GM06990 (cell line): ENCODE results near the gene IL17B.

Experiments
- DNase-seq: peaks from one replicate; pipeline ENCODE4 v3.0.0-alpha.2; 2011; ENCODE audit not compliant: insufficient read length; ENCODE audit errors: extremely low read depth
- H3K27me3 ChIP-seq: replicated peaks from 2 replicates; pipeline ENCODE4 v1.6.0; 2011; ENCODE audit warnings: low read length; ENCODE audit not compliant: control insufficient read depth, insufficient read depth
- H3K36me3 ChIP-seq: 2 replicates; pipeline ENCODE4 v1.5.1; 2011; ENCODE audit warnings: low read length; ENCODE audit not compliant: control insufficient read depth, insufficient read depth
- H3K4me3 ChIP-seq: replicated peaks from 2 replicates; pipeline ENCODE4 v1.5.1; 2011; ENCODE audit warnings: low read depth, mild to moderate bottlenecking, control low read depth, low read length
- CTCF ChIP-seq: IDR thresholded peaks from 2 replicates; pipeline ENCODE4 v1.5.1; 2011; ENCODE audit warnings: low read length, control low read depth, mild to moderate bottlenecking, inconsistent platforms; ENCODE audit not compliant: insufficient read depth, poor library complexity, severe bottlenecking

The IL17B gene

GRCh38 chr5:149389552-149390495, 10.7 kb upstream of the IL17B start:
- TF ChIP-seq CTCF = no peak
- H3K4me3 ChIP-seq = no peak overlapping the region
- DNase-seq = no peak
- no peaks in the 10 kb centered on the region for H3K27me3 ChIP-seq
- H3K36me3 ChIP-seq = no peaks in the 10 kb centered on the region

- no peak for DNase-seq
- no peaks in the 10 kb centered on the region for H3K27me3 ChIP-seq
- no peaks in the 10 kb centered on the region for H3K36me3 ChIP-seq
- no peak overlapping the region for H3K4me3 ChIP-seq
- TF ChIP-seq CTCF = no peak
These were observed 9.6 kb upstream of the IL17B start for GRCh38 chr5:149388498-149389190.

GRCh38 chr5:149387982-149388381, 8.9 kb upstream of the IL17B start:
- no peak for TF ChIP-seq CTCF
- Histone ChIP-seq H3K36me3 (no peaks in the 10 kb centered on the region), H3K4me3 (no peak overlapping the region), H3K27me3 (no peaks in the 10 kb centered on the region)
- DNase-seq = no peak

DNA sequence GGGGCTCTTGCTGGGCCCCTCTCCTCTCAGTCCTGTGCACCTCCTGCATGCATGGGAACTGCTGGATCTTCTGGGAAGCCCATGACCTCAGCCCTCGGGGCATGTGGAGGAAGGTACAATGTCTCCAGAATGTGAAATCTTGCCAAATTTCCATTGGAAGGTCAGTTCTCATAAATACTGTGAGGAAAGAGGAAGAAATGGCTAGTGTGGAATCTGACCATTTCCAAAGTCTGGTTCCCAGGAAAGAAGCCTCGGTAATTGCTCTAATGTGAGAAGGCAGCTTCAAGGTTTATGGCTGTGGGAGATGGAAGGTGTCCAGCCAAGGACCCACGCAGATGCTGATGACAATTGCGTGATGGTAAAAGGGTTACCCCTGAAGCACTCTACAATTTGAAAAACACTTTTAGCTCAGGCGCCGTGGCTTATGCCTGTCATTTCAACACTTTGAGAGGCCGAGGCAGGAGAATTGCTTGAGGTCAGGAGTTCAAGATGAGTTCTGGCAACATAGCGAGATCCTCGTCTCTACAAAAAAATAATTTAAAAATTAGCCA, 8.1 kb upstream of the IL17B start:
- Histone ChIP-seq H3K4me3 (no peak overlapping the region), H3K36me3 (no peaks in the 10 kb centered on the region), H3K27me3 (no peaks in the 10 kb centered on the region)
- TF ChIP-seq CTCF = no peak
- no peak for DNase-seq

DNA sequence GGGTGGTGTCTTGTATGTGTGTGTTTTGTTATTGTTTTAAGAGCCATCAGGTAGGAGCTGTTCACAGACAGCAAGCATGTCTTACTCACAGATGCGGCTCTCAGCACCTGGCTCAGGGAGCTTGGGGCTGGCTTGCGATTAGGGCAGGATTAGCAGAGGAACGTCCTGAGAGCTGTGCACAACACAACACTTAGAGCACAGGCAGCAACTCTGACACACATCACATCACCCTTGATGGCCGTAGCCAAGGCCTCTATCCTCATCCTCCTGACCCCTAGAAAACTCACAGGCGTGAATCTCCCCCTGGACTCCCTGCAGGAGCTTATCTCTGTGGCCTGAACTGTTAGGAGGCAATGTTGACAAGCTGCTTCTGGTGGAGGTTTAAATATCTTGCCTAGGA, 7.1 kb upstream of the IL17B start:
- no peak for TF ChIP-seq CTCF
- H3K36me3 ChIP-seq = no peaks in the 10 kb centered on the region
- no peak for DNase-seq
- no peaks in the 10 kb centered on the region for H3K27me3 ChIP-seq
- no peak overlapping the region for H3K4me3 ChIP-seq
